HepG2 (cell line): ENCODE data around the gene CLEC16A.
"Not testable (repeated sequence)": the region's sequence is repeated elsewhere in the genome, so short reads cannot be mapped to it uniquely, and the experiment has no call there.

Experiments used
- FOXM1 ChIP-seq: sonication (generic); formaldehyde crosslinking; IDR thresholded peaks from 2 replicates; pipeline ENCODE4 v1.5.0; 2020; ENCODE audit warnings: missing genetic modification reagents
- JUNB ChIP-seq: sonication (generic); formaldehyde crosslinking; IDR thresholded peaks from 2 replicates; pipeline ENCODE4 v1.8.0; 2022; ENCODE audit warnings: missing genetic modification reagents, mild to moderate bottlenecking, borderline replicate concordance
- JUND ChIP-seq: sonication (generic); formaldehyde crosslinking; IDR thresholded peaks from 2 replicates; pipeline ENCODE4 v1.8.0; 2022; ENCODE audit warnings: mild to moderate bottlenecking, missing genetic modification reagents
- POLR2A ChIP-seq, 2 experiments: IDR thresholded peaks; 2 replicates each; pipeline ENCODE4 v1.6.1; 2011; ENCODE audit warnings: low read depth in 2 of 2, low read length in 2 of 2, mild to moderate bottlenecking in 1 of 2, moderate library complexity in 1 of 2; ENCODE audit not compliant: insufficient read depth in 1 of 2
- SALL2 ChIP-seq: sonication (generic); formaldehyde crosslinking; IDR thresholded peaks from 2 replicates; pipeline ENCODE4 v1.8.1; 2023; ENCODE audit warnings: mild to moderate bottlenecking, missing genetic modification reagents, inconsistent platforms
- SIN3A ChIP-seq: IDR thresholded peaks from 2 replicates; pipeline ENCODE4 v1.6.1; 2011; ENCODE audit warnings: low read depth, mild to moderate bottlenecking, control low read depth, low read length, borderline replicate concordance
- ZNF501 ChIP-seq: sonication (generic); formaldehyde crosslinking; IDR thresholded peaks from 2 replicates; pipeline ENCODE4 v1.5.1; 2020; ENCODE audit warnings: mild to moderate bottlenecking, moderate library complexity, missing genetic modification reagents
- TF ChIP-seq, protein P1 (sequence below): sonication (generic); formaldehyde crosslinking; IDR thresholded peaks from 2 replicates; pipeline ENCODE4 v1.4.0; 2020; ENCODE audit warnings: missing genetic modification reagents, mild to moderate bottlenecking, borderline replicate concordance

DNA sequence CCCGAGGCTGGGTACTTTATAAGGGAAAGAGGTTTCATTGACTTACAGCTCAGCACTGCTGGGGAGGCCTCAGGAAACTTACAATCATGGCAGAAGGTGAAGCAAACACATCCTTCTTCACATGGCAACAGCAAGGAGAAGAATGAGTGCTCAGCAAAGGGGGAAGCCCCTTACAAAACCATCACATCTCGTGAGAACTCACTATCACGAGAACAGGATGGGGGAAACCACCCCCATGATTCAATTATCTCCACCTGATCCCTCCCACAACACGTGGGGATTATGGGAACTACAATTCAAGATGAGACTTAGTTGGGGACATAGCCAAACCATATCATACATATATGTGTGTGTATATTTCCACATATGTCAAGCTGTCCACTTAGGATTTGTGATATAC is 22.2 kb downstream of the CLEC16A start:
- not testable (repeated sequence) for TF ChIP-seq ZNF501 (CRISPR knock-in tag); POLR2A (IDR thresholded peaks at IDR 0.05; ENCODE audit: insufficient read depth in 1 of 2, low read depth in 2 of 2, low read length in 2 of 2); SALL2 (CRISPR knock-in tag); SIN3A; JUNB (CRISPR knock-in tag); FOXM1; JUND (CRISPR knock-in tag)
- TF ChIP-seq, protein P1, sequence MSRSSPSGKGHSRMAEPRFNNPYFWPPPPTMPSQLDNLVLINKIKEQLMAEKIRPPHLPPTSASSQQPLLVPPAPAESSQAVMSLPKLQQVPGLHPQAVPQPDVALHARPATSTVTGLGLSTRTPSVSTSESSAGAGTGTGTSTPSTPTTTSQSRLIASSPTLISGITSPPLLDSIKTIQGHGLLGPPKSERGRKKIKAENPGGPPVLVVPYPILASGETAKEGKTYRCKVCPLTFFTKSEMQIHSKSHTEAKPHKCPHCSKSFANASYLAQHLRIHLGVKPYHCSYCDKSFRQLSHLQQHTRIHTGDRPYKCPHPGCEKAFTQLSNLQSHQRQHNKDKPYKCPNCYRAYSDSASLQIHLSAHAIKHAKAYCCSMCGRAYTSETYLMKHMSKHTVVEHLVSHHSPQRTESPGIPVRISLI (CRISPR knock-in tag), result not testable (repeated sequence)
